GM21423 (cell line): ENCODE data around the gene MBD3.

Experiments used
- ATAC-seq: cut with Tn5 transposase; IDR thresholded peaks from one replicate; pipeline ENCODE4 v1.9.1; 2021; ENCODE audit warnings: mild to moderate bottlenecking, moderate library complexity; ENCODE audit not compliant: unreplicated experiment

MBD3 gene

DNA sequence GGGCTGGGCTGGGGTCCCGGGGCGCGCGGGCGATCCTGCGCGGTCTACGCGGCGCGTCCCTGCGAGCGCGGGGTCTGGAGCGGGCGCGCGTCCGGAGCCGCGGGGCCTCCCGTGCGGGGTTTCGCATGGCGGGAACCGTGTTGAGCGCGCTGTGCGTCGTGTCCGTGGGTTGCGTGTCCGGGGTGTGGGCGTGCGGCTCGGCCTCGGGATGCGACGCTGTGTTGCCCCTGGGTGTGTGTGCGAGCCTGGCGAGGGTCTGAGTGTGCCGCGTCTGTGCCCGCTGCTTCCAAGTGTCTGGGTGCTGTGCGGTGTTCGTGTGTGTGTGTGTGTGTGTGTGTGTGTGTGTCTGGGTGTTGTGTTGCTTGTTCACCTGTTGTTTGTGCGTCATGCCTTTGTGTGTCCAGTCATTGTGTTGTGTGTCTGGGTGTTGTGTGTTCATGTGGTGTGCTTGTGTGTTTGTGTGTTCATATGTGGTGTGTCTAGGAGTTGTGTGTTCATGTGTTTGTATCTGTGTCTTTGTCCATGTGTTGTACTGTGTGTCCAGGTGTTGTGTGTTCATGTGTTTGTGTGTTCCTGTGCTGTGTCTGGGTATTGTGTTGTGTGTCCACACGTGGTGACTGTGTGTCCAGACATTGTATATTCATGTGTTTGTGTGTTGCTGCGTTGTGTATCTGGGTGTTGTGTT lies 68.2 kb downstream of the MBD3 start:
- no peak for ATAC-seq
